NOMO-1 (cell line): ENCODE measurements around the gene JDP2.

Source experiments
- DNase-seq, 2 experiments: peaks; one replicate each; lab custom pipeline; 2025; ENCODE audit not compliant: unreplicated experiment in 2 of 2; lab: John Stamatoyannopoulos, UW

Gene JDP2

GRCh38 chr14:75510547-75510946 lies 82.7 kb downstream of the JDP2 start:
- DNase-seq, result no peak

DNA sequence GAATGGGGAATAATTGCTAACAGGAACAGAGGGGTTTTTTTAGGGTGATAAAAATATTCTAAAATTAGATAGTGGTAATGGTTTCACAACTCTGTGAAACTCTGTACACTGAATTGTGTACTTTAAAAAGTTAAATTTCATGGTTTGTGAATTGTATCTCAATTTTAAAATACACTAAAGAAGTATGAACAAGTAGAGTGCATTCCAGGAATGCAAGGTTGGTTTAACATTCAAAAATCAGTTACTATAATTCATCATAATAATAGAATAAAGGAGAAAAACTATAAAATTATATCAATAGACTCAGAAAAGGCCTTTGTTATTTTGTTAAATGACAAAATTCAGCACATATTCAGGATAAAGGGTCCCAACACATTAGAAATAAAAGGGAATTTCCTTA lies 83.4 kb downstream of the JDP2 start:
- no peak for DNase-seq

- DNase-seq, result no peak
Observed at GRCh38 chr14:75513911-75514672, 86.3 kb downstream of the JDP2 start.

DNA sequence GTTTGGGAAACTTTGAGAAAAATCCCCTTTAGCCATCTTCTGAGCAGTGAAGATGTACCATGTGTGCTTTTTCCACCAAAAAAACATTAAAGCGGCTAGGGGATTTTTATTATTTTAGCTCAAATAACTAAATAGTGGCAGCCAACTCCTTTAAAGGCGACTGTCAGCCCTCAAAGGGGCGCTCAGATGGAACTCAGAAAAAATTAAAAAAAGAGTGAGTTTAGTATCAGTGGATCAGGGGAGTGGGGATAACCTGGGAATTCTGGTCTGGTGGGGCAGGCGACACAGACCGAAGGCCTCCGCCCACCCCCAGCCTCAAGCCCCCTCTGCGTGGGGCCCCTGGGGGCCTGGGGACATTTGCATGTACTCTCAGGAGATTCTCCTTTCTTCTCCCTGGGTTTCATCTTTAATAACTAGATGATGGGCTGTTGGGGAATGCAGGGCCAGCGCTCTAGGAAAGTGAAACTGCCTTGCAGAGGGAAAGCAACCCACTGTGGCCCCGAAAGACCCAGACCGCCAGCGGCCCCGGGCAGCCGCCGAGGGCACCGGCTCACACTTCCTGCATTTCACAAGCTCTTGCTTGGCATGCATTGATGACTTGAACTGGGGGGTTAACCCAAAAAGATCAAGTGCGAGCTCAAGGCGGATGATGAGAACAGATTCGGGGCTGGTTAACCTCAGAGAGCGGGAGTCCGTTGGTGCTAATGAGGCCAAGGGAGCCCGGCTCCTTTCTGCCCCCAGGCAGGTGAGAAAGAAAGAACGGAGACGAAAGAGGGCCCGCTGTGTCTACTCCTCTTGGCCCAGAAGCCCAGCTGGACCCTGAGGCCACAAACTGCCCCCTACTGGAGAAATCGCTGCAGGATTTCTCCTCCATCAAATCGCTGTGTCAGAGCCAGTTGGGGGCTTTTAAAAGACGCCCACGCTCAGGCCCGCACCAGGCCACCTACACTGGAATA lies 87.1 kb downstream of the JDP2 start:
- peak; percentile 75 to 85 for DNase-seq

- peak; percentile 69 to 89 for DNase-seq
Observed at GRCh38 chr14:75515629-75515996, 87.8 kb downstream of the JDP2 start.

DNA sequence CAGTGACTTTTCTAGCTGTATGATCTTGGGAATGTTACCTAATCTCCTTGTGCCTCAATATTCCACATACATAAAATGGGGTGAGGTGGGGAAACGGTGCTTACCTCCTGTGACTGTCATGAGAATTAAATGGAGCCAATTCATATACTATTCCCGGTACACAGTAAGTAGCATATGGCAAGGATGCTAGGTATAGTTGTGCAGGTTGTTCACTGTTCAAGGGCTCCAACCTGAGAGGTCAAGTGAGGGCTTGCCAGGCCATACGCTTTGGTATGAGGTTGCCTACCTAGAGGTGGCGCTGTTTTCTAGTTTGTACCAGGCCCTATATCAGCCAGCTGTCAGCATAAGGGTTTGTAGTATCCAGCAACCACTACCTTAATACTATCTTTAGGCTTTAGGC lies 90.8 kb downstream of the JDP2 start:
- peak; percentile 13 to 41 for DNase-seq

DNA sequence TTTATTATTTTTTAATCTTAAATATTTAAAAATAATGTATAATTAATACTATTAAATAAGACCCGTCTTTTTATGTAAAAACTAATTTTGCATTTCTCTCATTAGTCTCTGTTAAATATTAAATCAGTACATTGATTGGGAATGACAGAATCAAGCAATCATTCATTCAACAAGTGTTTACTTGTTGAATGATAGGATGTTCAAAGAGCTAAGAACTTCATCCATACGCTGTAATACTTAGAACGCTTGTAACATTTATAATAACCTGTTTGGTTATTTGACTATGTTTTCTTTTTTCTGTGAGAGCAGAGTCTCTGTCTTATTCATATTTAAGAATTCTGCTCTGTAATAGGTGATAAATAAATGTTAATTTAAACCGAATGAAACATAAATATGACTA lies 91.6 kb downstream of the JDP2 start:
- DNase-seq, result no peak

DNA sequence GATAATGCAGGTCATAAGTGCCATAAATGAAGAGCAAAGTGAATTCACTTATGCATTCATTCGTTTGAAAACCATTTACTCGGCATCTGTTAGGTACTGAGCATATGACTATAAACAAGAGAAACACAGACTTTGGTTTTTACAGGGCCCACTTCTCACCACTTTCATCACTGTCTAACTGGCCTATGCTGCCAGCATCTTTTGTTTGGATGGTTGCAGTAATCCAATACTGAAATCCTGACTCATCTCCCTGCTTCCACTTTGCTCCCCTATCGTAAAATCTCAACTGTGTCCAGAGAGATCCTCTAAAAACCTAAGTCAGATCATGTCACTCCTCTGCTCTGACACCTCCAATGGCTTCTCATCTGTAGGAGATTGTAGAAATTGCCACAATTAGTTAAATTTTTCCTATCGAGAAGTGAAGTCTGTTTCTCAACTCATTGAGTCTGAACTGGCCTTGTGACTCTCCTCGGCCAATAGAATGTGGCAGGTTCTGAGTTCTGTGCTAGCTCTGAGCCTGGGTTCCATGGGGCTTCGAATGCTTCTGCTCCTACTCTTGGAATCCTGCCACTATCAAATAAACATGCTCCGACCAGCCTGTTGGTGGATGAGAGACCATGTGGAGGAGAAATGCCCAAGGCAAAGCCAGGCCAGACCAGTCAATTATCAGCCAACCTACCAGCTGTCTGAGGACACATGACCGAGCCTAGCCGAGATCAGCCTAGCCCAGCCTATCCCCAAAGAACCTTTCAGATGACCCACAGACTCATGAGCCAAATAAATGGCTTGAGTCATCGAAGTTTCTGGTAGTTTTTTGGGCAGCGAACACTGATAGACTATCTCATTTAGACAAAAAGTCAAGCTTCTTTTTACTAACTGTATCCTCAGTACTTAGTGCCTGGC lies 92.3 kb downstream of the JDP2 start:
- DNase-seq, result no peak

DNA sequence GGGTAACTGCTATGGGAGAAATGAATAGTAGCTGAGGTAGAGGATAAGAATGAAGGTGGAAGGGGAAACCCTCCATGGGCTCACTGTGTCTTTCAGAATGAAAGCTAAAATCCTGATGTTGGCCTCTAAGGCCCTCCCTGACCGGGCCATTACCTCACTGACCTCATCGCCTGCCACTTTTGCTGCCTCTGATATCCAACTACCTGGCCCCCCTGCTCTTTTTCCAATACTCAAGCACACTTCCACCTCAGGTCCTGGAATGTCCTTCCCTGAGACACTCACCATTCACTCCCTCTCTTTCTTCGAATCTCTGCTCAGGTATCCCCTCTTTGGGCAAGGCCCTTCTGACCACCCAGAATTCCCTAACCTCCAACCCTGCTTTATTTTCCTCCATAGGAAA lies 93.0 kb downstream of the JDP2 start:
- DNase-seq, result no peak

- no peak for DNase-seq
Observed at GRCh38 chr14:75521415-75522199, 93.8 kb downstream of the JDP2 start.

DNA sequence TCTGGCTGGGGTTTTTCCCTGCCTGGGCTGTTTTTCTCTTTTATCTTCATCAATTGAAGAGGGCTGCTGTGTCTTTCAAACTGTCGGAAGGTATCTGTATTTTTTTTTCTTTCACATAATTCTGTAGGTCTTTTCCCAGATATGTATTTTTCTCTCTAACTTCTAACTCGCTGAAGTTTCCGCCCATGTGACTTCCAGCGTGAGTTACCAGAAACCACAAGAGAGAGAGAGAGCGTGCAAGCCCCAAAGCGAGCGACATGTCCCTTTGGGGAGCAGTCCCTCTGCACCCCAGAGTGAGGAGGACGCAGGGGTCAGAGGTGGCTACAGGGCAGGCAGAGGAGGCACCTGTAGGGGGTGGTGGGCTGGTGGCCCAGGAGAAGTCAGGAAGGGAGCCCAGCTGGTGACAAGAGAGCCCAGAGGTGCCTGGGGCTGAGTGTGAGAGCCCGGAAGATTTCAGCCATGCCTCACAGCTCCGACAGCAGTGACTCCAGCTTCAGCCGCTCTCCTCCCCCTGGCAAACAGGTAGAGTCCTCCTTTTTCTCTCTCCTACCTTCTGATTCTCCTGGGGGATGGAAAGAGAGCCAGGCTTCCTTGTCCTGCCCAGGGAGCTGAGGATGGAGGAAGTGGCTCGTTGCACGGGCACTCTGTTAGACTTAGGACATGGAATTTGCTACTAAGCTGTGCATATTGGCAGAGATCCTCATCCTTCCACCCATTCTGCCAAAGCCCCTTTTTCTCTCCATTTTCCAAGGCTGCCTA lies 94.6 kb downstream of the JDP2 start, which contains the start of gene BATF:
TSS of gene BATF (plus strand) at position 246 of the 759 bp plus-strand sequence. CDS start at position 460, 214 bp downstream.
- DNase-seq, result peak; percentile 30 to 61

GRCh38 chr14:75522983-75523318 lies 95.1 kb downstream of the JDP2 start:
- DNase-seq, result no peak
